ENCODE measurements around the gene P2RY2.

P2RY2 gene

GRCh38 chr11:73182824-73183321, 35.2 kb upstream of the P2RY2 start:
- Histone ChIP-seq H3K27me3 (ENCODE audit: insufficient read depth, insufficient read length) (no peaks in the 10 kb centered on the region), H3K4me1 (ENCODE audit: insufficient read depth, insufficient read length) (peaks cover 3% of the 10 kb centered on the region), H3K9me3 (ENCODE audit: insufficient read depth, low read length) (no peaks in the 10 kb centered on the region), H3K9ac (ENCODE audit: insufficient read length, low read depth) (no peak overlapping the region), H3K4me3 (ENCODE audit: insufficient read length, low read depth) (no peak overlapping the region), H3K36me3 (ENCODE audit: insufficient read depth, insufficient read length, low read length) (no peaks in the 10 kb centered on the region)
- TF ChIP-seq YY1 (IDR thresholded peaks at IDR 0.05; ENCODE audit: insufficient read depth, insufficient read length), result no peak
- no peak for DNase-seq (ENCODE audit: low read depth, low spot score)

- Histone ChIP-seq H3K4me3 (ENCODE audit: insufficient read length, low read depth) (no peak overlapping the region), H3K4me1 (ENCODE audit: insufficient read depth, insufficient read length) (peaks cover 6% of the 10 kb centered on the region), H3K27me3 (ENCODE audit: insufficient read depth, insufficient read length) (no peaks in the 10 kb centered on the region), H3K9me3 (ENCODE audit: insufficient read depth, low read length) (no peaks in the 10 kb centered on the region), H3K9ac (ENCODE audit: insufficient read length, low read depth) (no peak overlapping the region), H3K36me3 (ENCODE audit: insufficient read depth, insufficient read length, low read length) (no peaks in the 10 kb centered on the region)
- no peak for DNase-seq (ENCODE audit: low read depth, low spot score)
- TF ChIP-seq YY1 (IDR thresholded peaks at IDR 0.05; ENCODE audit: insufficient read depth, insufficient read length) (no peak), ZNF274 (IDR thresholded peaks at IDR 0.05; ENCODE audit: low read depth, low read length) (no peak), SUZ12 (IDR thresholded peaks at IDR 0.05; ENCODE audit: extremely low read depth, insufficient read depth, insufficient read length) (no peak)
Measured at GRCh38 chr11:73184953-73185671, 33.0 kb upstream of the P2RY2 start.

GRCh38 chr11:73185680-73186293, 32.3 kb upstream of the P2RY2 start:
- H3K4me3 ChIP-seq (ENCODE audit: insufficient read length, low read depth), result no peak overlapping the region
- TF ChIP-seq SUZ12 (IDR thresholded peaks at IDR 0.05; ENCODE audit: extremely low read depth, insufficient read depth, insufficient read length) (no peak), YY1 (IDR thresholded peaks at IDR 0.05; ENCODE audit: insufficient read depth, insufficient read length) (no peak), ZNF274 (IDR thresholded peaks at IDR 0.05; ENCODE audit: low read depth, low read length) (no peak)

GRCh38 chr11:73186294-73186850, 31.7 kb upstream of the P2RY2 start:
- H3K4me3 ChIP-seq (ENCODE audit: insufficient read length, low read depth), result no peak overlapping the region
- TF ChIP-seq SUZ12 (IDR thresholded peaks at IDR 0.05; ENCODE audit: extremely low read depth, insufficient read depth, insufficient read length), result no peak
- no peak for TF ChIP-seq YY1 (IDR thresholded peaks at IDR 0.05; ENCODE audit: insufficient read depth, insufficient read length)
- no peak for TF ChIP-seq ZNF274 (IDR thresholded peaks at IDR 0.05; ENCODE audit: low read depth, low read length)
- DNase-seq (ENCODE audit: low read depth, low spot score), result no peak
- no peaks in the 10 kb centered on the region for H3K27me3 ChIP-seq (ENCODE audit: insufficient read depth, insufficient read length)
- peaks cover 6% of the 10 kb centered on the region for H3K4me1 ChIP-seq (ENCODE audit: insufficient read depth, insufficient read length)
- no peaks in the 10 kb centered on the region for H3K36me3 ChIP-seq (ENCODE audit: insufficient read depth, insufficient read length, low read length)
- no peaks in the 10 kb centered on the region for H3K9me3 ChIP-seq (ENCODE audit: insufficient read depth, low read length)
- no peak overlapping the region for H3K9ac ChIP-seq (ENCODE audit: insufficient read length, low read depth)

More at GRCh38 chr11:73185680-73186293, 32.3 kb upstream of the P2RY2 start:
- Histone ChIP-seq H3K4me1 (ENCODE audit: insufficient read depth, insufficient read length) (peaks cover 6% of the 10 kb centered on the region), H3K36me3 (ENCODE audit: insufficient read depth, insufficient read length, low read length) (no peaks in the 10 kb centered on the region), H3K9ac (ENCODE audit: insufficient read length, low read depth) (no peak overlapping the region), H3K9me3 (ENCODE audit: insufficient read depth, low read length) (no peaks in the 10 kb centered on the region), H3K27me3 (ENCODE audit: insufficient read depth, insufficient read length) (no peaks in the 10 kb centered on the region)
- DNase-seq (ENCODE audit: low read depth, low spot score), result no peak

GRCh38 chr11:73186886-73187285, 31.2 kb upstream of the P2RY2 start:
- TF ChIP-seq SUZ12 (IDR thresholded peaks at IDR 0.05; ENCODE audit: extremely low read depth, insufficient read depth, insufficient read length), result no peak
- no peak for TF ChIP-seq YY1 (IDR thresholded peaks at IDR 0.05; ENCODE audit: insufficient read depth, insufficient read length)
- TF ChIP-seq ZNF274 (IDR thresholded peaks at IDR 0.05; ENCODE audit: low read depth, low read length), result no peak
- Histone ChIP-seq H3K36me3 (ENCODE audit: insufficient read depth, insufficient read length, low read length) (no peaks in the 10 kb centered on the region), H3K9me3 (ENCODE audit: insufficient read depth, low read length) (no peaks in the 10 kb centered on the region), H3K4me3 (ENCODE audit: insufficient read length, low read depth) (no peak overlapping the region), H3K9ac (ENCODE audit: insufficient read length, low read depth) (no peak overlapping the region), H3K4me1 (ENCODE audit: insufficient read depth, insufficient read length) (peaks cover 6% of the 10 kb centered on the region), H3K27me3 (ENCODE audit: insufficient read depth, insufficient read length) (no peaks in the 10 kb centered on the region)
- DNase-seq (ENCODE audit: low read depth, low spot score), result no peak

- Histone ChIP-seq H3K27me3 (ENCODE audit: insufficient read depth, insufficient read length) (no peaks in the 10 kb centered on the region), H3K4me1 (ENCODE audit: insufficient read depth, insufficient read length) (peaks cover 6% of the 10 kb centered on the region), H3K36me3 (ENCODE audit: insufficient read depth, insufficient read length, low read length) (no peaks in the 10 kb centered on the region), H3K4me3 (ENCODE audit: insufficient read length, low read depth) (no peak overlapping the region), H3K9me3 (ENCODE audit: insufficient read depth, low read length) (no peaks in the 10 kb centered on the region), H3K9ac (ENCODE audit: insufficient read length, low read depth) (no peak overlapping the region)
- DNase-seq (ENCODE audit: low read depth, low spot score), result no peak
- TF ChIP-seq ZNF274 (IDR thresholded peaks at IDR 0.05; ENCODE audit: low read depth, low read length) (no peak), YY1 (IDR thresholded peaks at IDR 0.05; ENCODE audit: insufficient read depth, insufficient read length) (no peak), SUZ12 (IDR thresholded peaks at IDR 0.05; ENCODE audit: extremely low read depth, insufficient read depth, insufficient read length) (no peak)
Measured at GRCh38 chr11:73187854-73188253, 30.2 kb upstream of the P2RY2 start.

- Histone ChIP-seq H3K4me3 (ENCODE audit: insufficient read length, low read depth) (no peak overlapping the region), H3K9ac (ENCODE audit: insufficient read length, low read depth) (no peak overlapping the region), H3K4me1 (ENCODE audit: insufficient read depth, insufficient read length) (peaks cover 6% of the 10 kb centered on the region)
Measured at GRCh38 chr11:73188301-73188700, 29.8 kb upstream of the P2RY2 start.

More at GRCh38 chr11:73188301-73188700, 29.8 kb upstream of the P2RY2 start:
- Histone ChIP-seq H3K27me3 (ENCODE audit: insufficient read depth, insufficient read length) (no peaks in the 10 kb centered on the region), H3K36me3 (ENCODE audit: insufficient read depth, insufficient read length, low read length) (no peaks in the 10 kb centered on the region), H3K9me3 (ENCODE audit: insufficient read depth, low read length) (no peaks in the 10 kb centered on the region)
- TF ChIP-seq SUZ12 (IDR thresholded peaks at IDR 0.05; ENCODE audit: extremely low read depth, insufficient read depth, insufficient read length), result no peak
- no peak for TF ChIP-seq ZNF274 (IDR thresholded peaks at IDR 0.05; ENCODE audit: low read depth, low read length)
- no peak for TF ChIP-seq YY1 (IDR thresholded peaks at IDR 0.05; ENCODE audit: insufficient read depth, insufficient read length)
- no peak for DNase-seq (ENCODE audit: low read depth, low spot score)
